H9 (cell line): ENCODE measurements around the gene BANP. TPM values are rescaled to one million over a fixed set of nuclear protein-coding genes. Genes with fewer than 3 reads are reported as not detected.

Source experiments
- DNase-seq: peaks from one replicate; pipeline ENCODE4 v3.0.0-alpha.2; 2017
- H2AFZ ChIP-seq: one replicate; pipeline ENCODE4 v1.6.1; 2013; ENCODE audit warnings: mild to moderate bottlenecking, low read length, control low read depth, moderate library complexity
- H2AK5ac ChIP-seq: 2 replicates; pipeline ENCODE4 v1.6.1; 2013; ENCODE audit warnings: low read length, control low read depth, mixed read lengths; ENCODE audit not compliant: insufficient read length
- H2BK120ac ChIP-seq: one replicate; pipeline ENCODE4 v1.6.1; 2013; ENCODE audit warnings: low read depth, mild to moderate bottlenecking, low read length, control low read depth, inconsistent platforms; ENCODE audit not compliant: poor library complexity, severe bottlenecking
- H2BK12ac ChIP-seq: 2 replicates; pipeline ENCODE4 v1.6.1; 2013; ENCODE audit warnings: low read length, control low read depth, mixed read lengths, low read depth; ENCODE audit not compliant: insufficient read length
- H2BK15ac ChIP-seq: 2 replicates; pipeline ENCODE4 v1.6.1; 2013; ENCODE audit warnings: low read depth, low read length, control low read depth
- H2BK20ac ChIP-seq: one replicate; pipeline ENCODE4 v1.6.1; 2013; ENCODE audit warnings: low read depth, mild to moderate bottlenecking, low read length, control low read depth, inconsistent platforms; ENCODE audit not compliant: poor library complexity, severe bottlenecking
- H2BK5ac ChIP-seq: 2 replicates; pipeline ENCODE4 v1.6.1; 2013; ENCODE audit warnings: low read length, control low read depth, mixed read lengths; ENCODE audit not compliant: insufficient read length
- H3K14ac ChIP-seq: 2 replicates; pipeline ENCODE4 v1.6.1; 2013; ENCODE audit warnings: low read length, control low read depth; ENCODE audit not compliant: insufficient read depth
- H3K18ac ChIP-seq: 2 replicates; pipeline ENCODE4 v1.6.1; 2013; ENCODE audit warnings: low read depth, mild to moderate bottlenecking, mixed read lengths, low read length, control low read depth; ENCODE audit not compliant: insufficient read length
- H3K23ac ChIP-seq: 2 replicates; pipeline ENCODE4 v1.6.1; 2013; ENCODE audit warnings: low read length, control low read depth, mixed read lengths, low read depth; ENCODE audit not compliant: insufficient read length
- H3K23me2 ChIP-seq: 2 replicates; pipeline ENCODE4 v1.6.1; 2013; ENCODE audit warnings: low read depth, mild to moderate bottlenecking, mixed read lengths, low read length, control low read depth; ENCODE audit not compliant: insufficient read length, poor library complexity, severe bottlenecking
- H3K27ac ChIP-seq: 2 replicates; pipeline ENCODE4 v1.5.1; 2013; ENCODE audit warnings: low read length, control low read depth, mixed read lengths, low read depth; ENCODE audit not compliant: insufficient read length
- H3K27me3 ChIP-seq: 2 replicates; pipeline ENCODE4 v1.6.1; 2013; ENCODE audit warnings: low read length, control low read depth, inconsistent platforms; ENCODE audit not compliant: insufficient read depth
- H3K4ac ChIP-seq: 2 replicates; pipeline ENCODE4 v1.6.1; 2013; ENCODE audit warnings: low read depth, mild to moderate bottlenecking, control low read depth, inconsistent platforms, low read length, moderate library complexity
- H3K4me1 ChIP-seq: 2 replicates; pipeline ENCODE4 v1.6.1; 2013; ENCODE audit warnings: low read length, control low read depth, inconsistent platforms; ENCODE audit not compliant: insufficient read depth
- H3K4me2 ChIP-seq: 2 replicates; pipeline ENCODE4 v1.6.1; 2013; ENCODE audit warnings: low read length, control low read depth, mixed read lengths; ENCODE audit not compliant: insufficient read length, insufficient read depth
- H3K56ac ChIP-seq: 2 replicates; pipeline ENCODE4 v1.6.1; 2013; ENCODE audit warnings: low read depth, mild to moderate bottlenecking, mixed read lengths, low read length, control low read depth; ENCODE audit not compliant: insufficient read length
- H3K79me1 ChIP-seq: 2 replicates; pipeline ENCODE4 v1.6.1; 2013; ENCODE audit warnings: low read depth, mild to moderate bottlenecking, moderate library complexity, low read length, control low read depth, inconsistent platforms; ENCODE audit not compliant: insufficient read depth, poor library complexity, severe bottlenecking
- H3K79me2 ChIP-seq: 2 replicates; pipeline ENCODE4 v1.6.1; 2013; ENCODE audit warnings: low read length, control low read depth, inconsistent platforms; ENCODE audit not compliant: insufficient read depth
- H3K9ac ChIP-seq: 2 replicates; pipeline ENCODE4 v1.6.1; 2013; ENCODE audit warnings: low read length, control low read depth, mixed read lengths; ENCODE audit not compliant: insufficient read length; ENCODE audit errors: extremely low read depth
- H3K9me3 ChIP-seq: one replicate; pipeline ENCODE4 v1.6.1; 2013; ENCODE audit warnings: low read depth, low read length, inconsistent platforms; ENCODE audit not compliant: control insufficient read depth
- H3T11ph ChIP-seq: one replicate; pipeline ENCODE4 v1.6.1; 2013; ENCODE audit warnings: mild to moderate bottlenecking, low read length, control low read depth, inconsistent platforms
- H4K20me1 ChIP-seq: one replicate; pipeline ENCODE4 v1.6.1; 2013; ENCODE audit not compliant: control insufficient read depth, insufficient read length, insufficient read depth
- H4K5ac ChIP-seq: 2 replicates; pipeline ENCODE4 v1.6.1; 2013; ENCODE audit warnings: low read depth, mild to moderate bottlenecking, mixed read lengths, low read length, control low read depth; ENCODE audit not compliant: insufficient read length
- H4K8ac ChIP-seq: replicated peaks from 2 replicates; pipeline ENCODE4 v1.6.1; 2013; ENCODE audit warnings: low read length, control low read depth, mixed read lengths, low read depth; ENCODE audit not compliant: insufficient read length
- H4K91ac ChIP-seq: 2 replicates; pipeline ENCODE4 v1.6.1; 2013; ENCODE audit warnings: low read depth, mild to moderate bottlenecking, moderate library complexity, mixed read lengths, low read length, control low read depth; ENCODE audit not compliant: insufficient read length
- H3K27ac Mint-ChIP-seq, 3 experiments: 2 replicates in 2 of 3; 3 replicates in 1 of 3; pipeline ENCODE4 v1.8.0; 2020 to 2021; ENCODE audit warnings: mixed read lengths in 3 of 3, mild to moderate bottlenecking in 1 of 3, moderate library complexity in 1 of 3
- H3K27me3 Mint-ChIP-seq: 2 replicates; pipeline ENCODE4 v1.8.0; 2021; ENCODE audit warnings: low read depth, mild to moderate bottlenecking, moderate library complexity, mixed read lengths
- H3K36me3 Mint-ChIP-seq, 3 experiments: 2 replicates in 2 of 3; 3 replicates in 1 of 3; pipeline ENCODE4 v1.8.0; 2020 to 2021; ENCODE audit warnings: low read depth in 3 of 3, mixed read lengths in 3 of 3; ENCODE audit not compliant: insufficient read depth in 1 of 3
- H3K4me1 Mint-ChIP-seq, 2 experiments: 2 replicates each; pipeline ENCODE4 v1.8.0; 2020; ENCODE audit warnings: mixed read lengths in 2 of 2
- H3K4me3 Mint-ChIP-seq, 2 experiments: 2 replicates in 1 of 2; 3 replicates in 1 of 2; pipeline ENCODE4 v1.8.0; 2020 to 2021; ENCODE audit warnings: mild to moderate bottlenecking in 2 of 2, mixed read lengths in 2 of 2, moderate library complexity in 1 of 2
- H3K9me3 Mint-ChIP-seq, 2 experiments: 2 replicates in 1 of 2; 3 replicates in 1 of 2; pipeline ENCODE4 v1.8.0; 2020; ENCODE audit warnings: mild to moderate bottlenecking in 2 of 2, mixed read lengths in 2 of 2, moderate library complexity in 1 of 2
- CTCF ChIP-seq: fragments of 200-600 bp; sonication (generic); conservative IDR thresholded peaks from 3 replicates; pipeline ENCODE4 v1.8.0; 2021; ENCODE audit warnings: antibody characterized with exemption, mild to moderate bottlenecking
- WGBS: extraction: QIAGEN DNeasy Blood & Tissue Kit; methylation state at CpG from one replicate; pipeline ENCODE4 v1.1.7; 2013; ENCODE audit warnings: missing lambda C conversion rate, low lambda C conversion rate, mixed read lengths; ENCODE audit not compliant: insufficient read length; ENCODE audit errors: extremely low coverage; 5-methylcytosine and 5-hydroxymethylcytosine counted together
- total RNA-seq: library from RNA; stranded (reverse); gene quantifications from 2 replicates; pipeline ENCODE4 v1.2.1, GENCODE V29; 2021

Gene BANP
- total RNA-seq, 1 experiment from 2014 or later = 24.9 TPM

GRCh38 chr16:88048985-88049384 lies 97.8 kb downstream of the BANP start:
- H3K4me1 Mint-ChIP-seq = no peaks in the 10 kb centered on the region
- H2BK20ac ChIP-seq = no peak overlapping the region
- H3T11ph ChIP-seq = no peak overlapping the region
- no peak overlapping the region for H4K91ac ChIP-seq
- peak overlapping the region in 2 of 3 experiments; percentile 25 to 37; a peak in 1 of 7 replicates for H3K27ac Mint-ChIP-seq
- H2BK120ac ChIP-seq = no peak overlapping the region
- no peak overlapping the region for H2AK5ac ChIP-seq
- H3K36me3 Mint-ChIP-seq = peaks cover 10 to 45% (median 11%) of the 10 kb centered on the region in 3 experiments; a peak in 6 of 7 replicates
- H3K27ac ChIP-seq = no peak overlapping the region
- no peaks in the 10 kb centered on the region for H3K4me1 ChIP-seq
- TF ChIP-seq CTCF = no peak
- no peaks in the 10 kb centered on the region for H3K27me3 ChIP-seq
- H3K4me3 Mint-ChIP-seq = no peak overlapping the region
- H4K20me1 ChIP-seq = no peaks in the 10 kb centered on the region
- no peak overlapping the region for H3K4ac ChIP-seq
- WGBS = no CpG with 5 or more reads among the region's 15 CpGs
- H4K5ac ChIP-seq = no peak overlapping the region
- no peak overlapping the region for H2AFZ ChIP-seq
- no peak for DNase-seq
- H2BK15ac ChIP-seq = no peak overlapping the region
- H2BK5ac ChIP-seq = no peak overlapping the region
- H3K4me2 ChIP-seq = no peak overlapping the region
- no peak overlapping the region; the same call in 1 of the 2 replicates for H3K14ac ChIP-seq
- no peaks in the 10 kb centered on the region for H3K79me2 ChIP-seq
- no peaks in the 10 kb centered on the region for H3K9me3 ChIP-seq
- no peak overlapping the region for H2BK12ac ChIP-seq
- H3K56ac ChIP-seq = no peak overlapping the region
- H3K18ac ChIP-seq = no peak overlapping the region
- no peak overlapping the region for H4K8ac ChIP-seq
- no peaks in the 10 kb centered on the region for H3K27me3 Mint-ChIP-seq
- no peaks in the 10 kb centered on the region for H3K23me2 ChIP-seq
- H3K9me3 Mint-ChIP-seq = no peaks in the 10 kb centered on the region
- H3K79me1 ChIP-seq = no peaks in the 10 kb centered on the region
- no peak overlapping the region for H3K23ac ChIP-seq
- H3K9ac ChIP-seq = no peak overlapping the region
